Activated CD8-positive, alpha-beta memory T cell treated with anti-CD3 and anti-CD28 coated beads, Interleukin-2, amount 50 U/mL, for 24 hours (primary cell): Measurements from ENCODE around the gene ACOX2.
A peak's percentile ranks its signal among the peaks of the same experiment; 100 is the strongest.

Source experiments
- DNase-seq: peaks from one replicate; pipeline ENCODE4 v3.0.0-alpha.2; 2020; ENCODE audit errors: extremely low read depth

The ACOX2 gene

DNA sequence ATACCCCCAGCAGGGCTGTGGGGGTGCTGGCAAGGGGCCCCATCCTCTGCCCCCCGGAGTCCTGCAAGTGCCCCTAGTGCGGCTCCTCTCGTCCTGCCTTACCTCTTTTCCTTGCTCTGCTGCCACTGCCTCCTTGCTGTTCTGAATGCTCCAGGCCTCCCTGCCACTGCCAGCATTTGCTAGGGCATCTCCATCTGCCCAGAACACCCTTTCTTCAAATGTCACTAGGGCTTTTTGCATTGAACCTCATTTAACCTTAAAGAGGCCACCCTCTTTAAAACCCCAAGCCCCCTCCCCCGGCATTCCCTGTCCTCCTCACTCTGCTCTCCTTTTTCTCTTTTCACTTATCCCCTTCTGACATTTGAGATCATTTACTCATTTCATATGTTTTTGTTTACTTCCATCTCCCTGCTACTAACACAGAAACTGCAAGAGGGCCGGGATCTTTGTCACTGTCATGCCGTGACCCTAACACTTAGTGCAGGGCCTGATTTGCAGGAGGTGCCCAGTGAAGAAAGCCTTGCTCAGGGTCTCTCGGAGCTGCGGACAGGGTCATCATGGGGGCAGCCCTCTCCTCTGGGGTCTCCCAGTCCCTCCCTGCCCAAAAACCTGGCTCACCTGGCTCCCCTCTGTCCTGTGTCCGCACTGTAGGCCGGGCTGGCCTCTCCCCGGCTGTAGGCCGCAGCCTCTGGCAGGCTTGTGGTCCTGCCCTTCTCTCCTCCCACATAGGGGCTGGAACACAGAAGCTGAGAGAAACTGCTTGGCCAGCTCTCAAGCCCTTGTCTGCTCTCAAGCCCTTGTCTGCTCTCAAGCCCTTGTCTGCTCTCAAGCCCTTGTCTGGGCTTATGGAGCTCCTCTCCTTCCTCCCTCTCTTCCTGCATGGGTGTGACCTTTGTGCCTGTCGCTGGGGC lies at the start of gene ACOX2:
Gene ACOX2, minus strand, starts transcription at position 690 of the 911 bp plus-strand sequence. CDS start 2,084 bp downstream, outside the sequence.
- DNase-seq, result no peak

DNA sequence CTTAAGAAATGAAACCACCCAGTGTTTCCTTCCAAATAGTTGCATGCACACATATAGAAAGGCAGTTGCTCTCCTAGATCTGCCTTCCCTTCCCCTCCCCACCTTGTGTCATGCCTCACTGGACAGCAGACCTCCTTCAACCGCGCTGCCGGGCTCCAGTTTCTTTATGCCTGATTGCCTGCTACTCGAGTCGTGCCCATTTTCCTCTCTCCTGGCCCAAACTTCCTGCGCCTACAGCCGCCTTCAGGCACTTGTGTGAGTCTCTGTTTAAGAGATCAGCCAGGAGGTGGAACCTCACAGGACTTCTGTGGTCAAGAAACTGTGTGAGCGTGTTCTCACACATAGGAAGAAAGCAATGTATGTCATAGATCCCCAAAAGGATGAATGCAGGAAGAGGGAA lies 49.0 kb upstream of the ACOX2 start:
- no peak for DNase-seq

DNA sequence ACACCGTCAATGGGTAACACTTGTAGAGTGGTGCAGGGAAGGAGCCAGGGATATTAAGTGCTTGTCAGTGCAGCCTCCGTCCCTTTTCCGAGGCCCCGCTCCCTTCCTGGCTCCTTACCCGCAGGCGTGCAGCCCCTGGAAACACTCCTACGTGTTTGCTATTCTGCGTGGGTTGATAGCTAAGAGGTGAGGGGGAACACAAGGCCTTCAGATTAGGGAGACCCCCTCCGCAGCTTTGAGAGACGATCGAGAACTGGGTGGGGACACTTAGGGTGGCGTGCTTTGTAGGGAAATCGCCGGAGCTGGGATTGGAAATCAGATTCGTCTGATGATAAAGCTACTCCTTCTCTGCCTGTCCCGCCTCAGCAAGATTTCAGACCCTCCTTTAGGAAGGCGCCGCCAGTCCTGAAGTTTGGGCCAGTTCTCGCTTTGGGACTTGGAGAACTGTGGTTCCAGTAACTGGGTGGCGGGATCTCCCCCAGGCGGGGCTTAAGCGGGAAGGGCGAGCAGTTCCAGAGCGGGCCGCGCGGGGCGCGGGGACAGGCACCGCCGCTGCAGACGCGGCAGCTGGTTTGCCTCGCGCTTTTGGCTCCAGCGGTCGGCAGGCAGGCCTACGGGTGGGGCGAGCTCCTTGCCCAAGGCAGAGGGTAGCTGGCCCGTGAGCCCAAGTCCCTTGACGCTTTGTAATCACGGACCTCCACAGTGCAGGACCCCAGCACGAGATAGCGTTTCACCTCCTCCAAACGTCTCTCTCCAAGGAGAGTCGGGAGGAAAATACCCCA lies 48.2 kb upstream of the ACOX2 start:
- DNase-seq, result peak; percentile 8

DNA sequence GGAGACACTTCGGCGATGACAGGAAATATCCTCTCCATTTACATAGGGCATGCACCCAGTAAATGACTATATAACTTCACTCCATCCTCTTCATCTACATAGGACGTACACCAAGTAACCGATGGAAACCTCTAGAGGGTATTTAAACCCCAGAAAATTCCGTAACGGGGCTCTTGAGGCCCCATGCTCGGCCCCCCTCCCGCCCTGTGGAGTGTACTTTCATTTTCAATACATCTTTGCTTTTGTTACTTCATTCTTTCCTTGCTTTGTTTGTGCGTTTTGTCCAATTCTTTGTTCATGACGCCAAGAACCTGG lies 47.7 kb upstream of the ACOX2 start:
- no peak for DNase-seq

DNA sequence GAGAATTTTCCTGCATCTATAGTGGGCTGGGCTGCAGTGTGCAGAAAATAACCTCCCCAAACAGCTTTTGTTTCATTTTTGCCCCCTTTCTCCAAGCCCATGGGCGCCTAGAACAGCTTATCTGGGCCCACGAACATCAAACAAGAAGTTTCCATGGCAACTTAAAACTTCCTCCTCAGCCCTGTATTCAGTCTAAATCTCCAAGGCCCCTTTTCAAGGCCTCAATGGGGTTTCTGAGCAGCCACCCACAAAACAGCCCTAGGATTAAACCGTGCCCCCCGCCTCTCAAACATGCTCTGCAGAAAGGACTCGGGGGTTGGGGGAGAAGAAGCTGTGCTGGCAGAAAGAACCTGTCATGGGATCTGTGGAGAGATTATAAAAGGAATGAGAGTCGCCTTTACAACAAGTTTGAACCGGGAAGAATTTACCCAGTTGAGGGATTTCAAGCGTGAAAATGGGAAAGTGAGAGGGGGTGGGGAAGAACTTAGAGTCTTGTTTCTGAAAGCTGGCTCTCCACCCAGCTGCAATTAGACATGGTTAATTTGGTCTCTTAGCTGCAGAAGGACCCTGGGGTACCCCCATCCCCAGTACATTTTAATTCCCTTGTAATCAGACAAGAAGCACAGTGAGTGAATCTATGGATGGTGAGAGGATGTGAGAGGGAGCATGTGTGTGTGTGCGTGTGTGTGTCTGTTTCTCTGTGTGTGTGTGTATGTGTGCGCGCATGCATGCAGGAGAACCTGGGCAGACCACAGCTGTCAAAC lies 44.5 kb upstream of the ACOX2 start:
- no peak for DNase-seq

DNA sequence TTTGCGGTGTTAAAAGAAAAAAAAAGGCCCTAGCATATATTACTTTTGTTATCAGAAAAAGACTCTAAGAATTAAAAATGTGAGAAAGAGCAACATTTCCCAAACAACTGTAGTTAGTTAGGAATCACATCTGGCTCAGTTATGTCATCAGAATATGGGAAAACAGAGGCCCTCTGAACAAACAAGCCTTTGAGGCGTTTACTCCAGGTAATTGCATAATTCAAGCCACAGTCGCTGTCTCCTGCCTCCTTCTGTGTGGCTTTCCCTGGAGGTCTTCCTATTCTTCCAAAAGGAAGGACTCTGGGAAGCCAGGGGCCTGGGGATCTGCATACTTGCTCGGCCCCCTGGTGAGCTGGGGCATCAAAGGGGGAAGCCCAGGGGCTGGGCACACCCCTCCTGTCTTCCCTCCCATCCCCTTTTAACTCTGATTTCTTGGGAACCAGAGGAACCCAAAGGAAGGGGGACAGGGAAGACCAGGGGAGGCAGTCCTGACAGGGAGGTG lies 43.9 kb upstream of the ACOX2 start:
- DNase-seq, result no peak

DNA sequence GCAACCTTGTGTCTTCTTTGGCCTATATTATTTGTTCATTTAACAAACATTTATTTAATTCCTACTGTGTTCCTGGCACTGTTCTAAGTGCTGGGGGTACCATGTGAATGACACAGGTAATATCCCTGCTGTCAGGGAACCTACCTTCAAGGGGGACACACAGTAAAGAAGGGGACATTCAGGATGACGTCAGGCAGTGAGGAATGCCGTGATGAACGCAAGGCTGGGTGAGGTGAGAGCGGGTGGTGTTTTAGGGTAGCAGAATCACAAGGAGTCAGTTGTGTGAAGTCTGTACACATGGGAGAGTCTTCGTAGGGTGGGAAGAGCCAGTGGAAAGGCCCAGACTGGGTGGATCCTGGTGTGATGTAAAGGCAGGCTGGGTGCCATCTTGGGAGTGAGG lies 41.9 kb upstream of the ACOX2 start:
- no peak for DNase-seq

DNA sequence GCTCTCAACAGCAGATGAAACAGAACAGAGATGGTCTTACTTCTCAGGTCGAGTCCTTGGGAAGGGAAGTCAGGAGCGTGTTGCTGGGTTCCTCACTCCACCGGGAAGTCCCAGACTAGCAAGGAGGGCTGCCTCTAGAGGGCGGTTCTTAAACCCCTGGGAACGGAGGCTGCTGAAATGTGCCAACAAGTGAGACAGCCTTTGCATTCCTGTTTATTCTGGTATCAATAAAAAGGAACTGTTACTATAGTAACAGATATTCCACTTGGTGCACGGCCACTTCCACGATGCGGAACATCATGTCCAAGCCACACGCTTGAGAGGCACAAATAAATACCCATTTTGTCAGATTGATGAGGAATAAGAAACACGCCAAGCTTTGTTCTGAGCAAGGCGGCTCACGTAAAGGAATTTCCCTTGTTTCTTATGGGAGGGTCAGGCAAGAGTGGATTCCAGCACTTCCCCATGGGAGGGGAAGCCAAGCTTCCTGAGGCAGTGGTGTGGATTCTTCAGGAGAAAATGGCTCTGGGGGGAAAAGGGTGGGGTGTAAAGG lies 40.4 kb upstream of the ACOX2 start, which contains the start of gene FAM107A:
Gene FAM107A, minus strand, starts transcription at position 123 of the 553 bp plus-strand sequence. CDS start 7,531 bp downstream, outside the sequence.
- DNase-seq, result no peak

DNA sequence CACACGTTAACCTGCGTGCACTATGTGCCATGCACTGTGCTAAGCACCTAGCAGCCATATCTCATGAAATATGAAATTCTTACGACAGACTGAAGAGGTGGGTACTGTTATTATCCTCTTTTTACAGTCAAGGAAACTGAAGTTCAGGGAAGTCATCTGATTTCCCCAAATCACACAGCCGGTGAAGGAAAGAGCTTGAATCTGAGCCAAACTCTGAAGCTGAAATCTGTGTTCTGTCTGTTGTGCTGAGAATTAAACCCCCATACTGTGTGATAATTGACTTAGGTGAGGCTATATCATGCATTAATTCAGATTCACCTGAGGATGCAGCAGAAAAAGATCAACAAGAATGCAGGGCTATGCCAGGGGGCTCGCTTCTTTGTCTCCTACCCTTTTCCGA lies 39.7 kb upstream of the ACOX2 start:
- DNase-seq, result no peak

DNA sequence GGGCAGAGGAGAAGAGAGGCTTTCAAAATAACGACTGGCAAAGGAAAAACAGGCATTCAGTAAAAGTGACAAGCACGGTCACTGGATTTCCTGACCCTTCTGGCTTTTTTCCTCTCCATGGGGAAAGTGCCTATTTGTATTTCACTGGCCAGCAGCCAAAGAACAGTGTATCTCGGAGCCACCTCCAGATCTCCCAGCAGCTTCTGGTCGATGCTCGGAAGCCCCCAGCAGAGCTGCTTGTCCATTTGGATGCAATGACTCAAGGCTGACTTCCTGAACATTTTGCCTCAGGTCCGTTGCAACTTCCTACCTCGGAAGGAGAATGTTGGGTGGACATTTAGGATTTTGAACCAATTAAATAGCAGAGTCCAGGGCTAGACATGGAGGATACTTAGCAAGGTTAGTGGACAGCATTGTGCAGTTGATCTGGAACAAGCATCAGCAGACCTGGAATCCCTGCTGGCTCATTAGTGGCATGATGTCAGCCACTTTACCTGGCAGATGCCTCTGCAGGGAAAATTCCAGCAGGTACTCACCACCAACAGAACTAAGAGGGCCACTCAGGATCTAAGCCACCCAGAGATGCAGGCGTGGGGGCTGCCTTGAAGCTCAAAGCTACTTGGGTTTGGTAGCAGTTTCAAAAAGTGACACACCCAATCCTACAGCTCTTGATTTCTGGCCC lies 39.1 kb upstream of the ACOX2 start:
- no peak for DNase-seq

DNA sequence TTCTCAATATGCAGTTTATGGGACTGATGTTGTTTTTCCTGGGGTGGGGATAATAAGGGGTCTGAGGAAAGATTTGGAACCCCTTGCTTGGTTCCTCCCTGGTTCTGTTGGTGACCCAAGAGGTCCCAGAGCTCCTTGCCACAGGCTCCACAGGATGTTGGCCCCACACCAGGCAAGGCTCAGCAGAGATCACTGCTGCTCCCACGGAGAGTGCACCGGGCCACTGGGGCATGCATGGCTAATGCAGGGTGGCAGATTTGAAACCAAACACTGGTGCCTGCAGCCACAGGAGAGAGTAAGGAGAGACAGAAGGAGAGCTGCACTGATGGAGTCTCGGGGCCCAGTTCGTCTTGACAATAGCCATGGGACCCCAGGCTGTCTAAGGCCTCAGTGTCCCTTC lies 37.7 kb upstream of the ACOX2 start:
- no peak for DNase-seq

DNA sequence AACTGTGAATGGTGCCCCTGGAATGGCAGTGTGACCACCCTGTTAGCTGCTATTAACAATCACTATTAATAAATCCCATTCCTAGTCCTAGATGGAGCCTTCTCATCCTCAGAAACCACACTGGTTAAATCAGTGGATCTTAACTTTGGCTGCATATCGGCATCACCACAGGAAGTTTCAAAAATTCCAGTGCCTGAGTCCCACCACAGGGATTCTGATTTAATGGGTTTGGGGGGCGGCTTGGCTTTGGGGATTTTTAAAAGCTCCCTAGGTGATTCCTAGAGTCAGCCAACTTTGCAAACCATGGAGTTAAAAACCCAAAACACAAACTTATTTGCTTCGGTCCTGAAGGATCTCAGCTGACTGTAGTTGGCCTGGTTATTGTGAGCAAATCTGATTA lies 37.1 kb upstream of the ACOX2 start:
- DNase-seq, result no peak

DNA sequence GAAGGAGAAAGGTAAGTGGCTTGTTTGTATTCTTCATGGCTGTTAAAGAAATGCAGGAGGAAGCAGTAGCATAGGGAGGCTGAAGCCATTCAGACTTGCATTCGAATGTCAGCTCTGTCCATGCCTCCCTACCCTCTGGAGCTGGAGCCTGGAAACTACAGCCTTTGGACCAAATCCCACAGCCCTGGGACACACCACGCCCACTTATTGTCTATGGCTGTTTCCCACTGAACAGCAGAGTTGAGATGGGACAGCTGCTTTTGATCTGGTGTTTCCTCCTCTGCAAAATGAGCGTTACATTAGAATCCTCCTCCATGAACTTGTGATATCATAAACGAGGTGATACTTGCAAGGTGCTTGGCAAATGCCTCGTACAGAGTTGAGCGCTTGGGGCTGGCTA lies 36.6 kb upstream of the ACOX2 start:
- no peak for DNase-seq

DNA sequence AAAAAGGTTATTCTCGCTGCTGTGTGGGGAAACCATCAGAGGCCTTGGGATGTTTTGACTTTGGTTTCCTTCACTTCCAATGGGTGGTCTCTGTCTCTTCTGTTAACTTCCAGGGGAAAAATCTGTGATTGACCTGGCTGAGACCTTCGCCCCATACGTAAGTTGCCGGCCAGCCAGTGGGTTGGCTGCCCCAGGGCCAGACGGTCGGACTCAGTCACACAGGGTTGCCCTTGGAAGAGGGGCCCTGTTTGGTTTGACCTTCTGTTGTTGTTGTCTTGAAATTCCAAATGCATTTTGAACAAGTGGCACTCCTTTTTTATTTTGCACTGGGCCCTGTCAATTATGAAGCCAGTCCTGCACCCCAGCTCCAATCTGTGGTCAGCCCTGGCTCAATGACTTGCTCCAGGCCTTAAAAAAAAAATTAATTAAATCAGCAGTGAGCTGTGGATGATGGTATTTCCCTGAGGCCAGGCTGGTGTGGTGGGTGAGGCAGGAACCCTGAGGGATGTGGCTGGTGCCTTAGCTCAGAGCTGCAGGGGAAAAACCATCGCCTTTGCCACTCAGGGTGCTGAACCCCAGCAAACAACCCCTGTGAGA lies 35.7 kb upstream of the ACOX2 start:
- DNase-seq, result no peak

DNA sequence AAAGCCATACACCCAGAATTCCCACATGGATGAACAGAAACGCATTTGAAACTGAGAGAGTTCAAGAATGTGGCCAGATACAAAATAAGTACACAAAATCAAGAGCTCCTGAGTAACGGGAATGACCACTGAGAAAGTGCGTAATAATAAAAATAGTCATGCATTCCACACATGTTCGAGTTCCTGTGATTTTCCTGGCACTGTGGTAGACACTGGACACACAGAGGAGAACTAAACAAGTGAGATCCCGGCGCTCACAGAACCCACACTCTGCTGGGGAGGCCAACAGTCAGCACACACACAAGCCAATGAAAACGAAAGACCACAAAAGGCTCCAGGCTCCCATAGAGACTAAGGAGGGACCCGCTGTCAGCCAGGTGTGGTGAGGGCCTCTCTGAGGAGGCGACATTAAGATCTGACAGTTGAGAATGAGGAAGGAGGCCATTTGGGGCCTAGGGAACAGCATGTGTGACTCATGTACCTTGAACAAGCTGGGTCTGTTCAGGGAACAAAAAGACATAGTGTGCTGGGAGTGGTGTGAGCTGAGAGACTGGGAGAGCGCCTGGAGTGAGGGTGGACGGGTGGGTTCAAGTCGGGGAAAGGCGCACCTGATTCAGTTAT lies 35.1 kb upstream of the ACOX2 start:
- no peak for DNase-seq

DNA sequence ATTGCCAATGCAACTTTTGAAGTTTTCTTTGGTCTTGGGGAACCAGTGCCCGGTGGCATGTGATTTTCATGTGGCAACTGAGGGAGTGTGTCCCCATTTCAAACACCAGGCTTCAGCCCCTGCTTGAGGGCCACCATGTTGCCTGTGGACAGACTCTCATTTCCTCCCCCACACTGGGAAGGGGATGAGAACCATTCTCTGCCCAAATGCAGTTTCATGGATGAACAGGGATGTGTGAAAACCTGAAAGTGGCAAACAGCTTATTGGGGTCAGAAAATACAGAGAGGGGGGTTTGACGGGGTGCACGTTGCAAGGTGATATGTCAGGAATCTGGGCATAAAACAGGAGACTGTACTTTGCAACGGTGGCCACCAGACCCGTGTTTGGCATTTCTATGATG lies 33.9 kb upstream of the ACOX2 start:
- DNase-seq, result no peak

DNA sequence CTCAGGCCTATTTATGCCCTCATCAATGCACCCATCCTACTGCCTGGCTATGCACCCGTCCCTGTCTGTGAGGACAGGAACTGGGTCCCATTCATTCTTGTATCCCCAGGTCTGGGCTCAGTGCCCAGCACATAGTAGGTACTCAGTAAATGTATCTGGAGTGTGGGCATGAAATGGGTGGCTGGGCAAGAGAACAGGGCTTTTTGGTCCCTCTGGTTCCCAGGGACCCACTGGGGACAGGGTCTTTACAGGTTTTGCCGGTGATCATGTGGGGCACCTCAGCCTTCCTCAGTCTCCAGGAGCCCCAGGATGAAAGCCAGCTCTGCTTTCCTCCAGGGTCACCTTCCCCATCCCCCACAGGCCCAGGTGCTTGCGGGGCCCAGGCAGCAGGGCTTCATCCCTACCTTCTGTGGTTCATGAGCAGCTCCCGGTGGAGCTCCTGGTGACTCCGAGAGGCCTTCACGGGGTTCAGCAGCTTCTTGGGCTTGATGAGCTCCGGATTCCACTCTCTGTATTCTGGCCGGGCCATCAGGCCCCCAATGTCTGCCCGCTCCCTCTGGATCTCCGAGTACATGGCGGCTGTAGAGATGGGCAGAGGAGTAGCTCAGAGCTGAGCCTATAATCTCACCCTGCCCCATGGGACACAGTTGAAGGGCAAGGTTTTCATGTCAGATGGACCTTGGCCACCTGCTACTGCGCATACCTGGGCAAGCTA lies 32.5 kb upstream of the ACOX2 start:
- DNase-seq, result no peak

DNA sequence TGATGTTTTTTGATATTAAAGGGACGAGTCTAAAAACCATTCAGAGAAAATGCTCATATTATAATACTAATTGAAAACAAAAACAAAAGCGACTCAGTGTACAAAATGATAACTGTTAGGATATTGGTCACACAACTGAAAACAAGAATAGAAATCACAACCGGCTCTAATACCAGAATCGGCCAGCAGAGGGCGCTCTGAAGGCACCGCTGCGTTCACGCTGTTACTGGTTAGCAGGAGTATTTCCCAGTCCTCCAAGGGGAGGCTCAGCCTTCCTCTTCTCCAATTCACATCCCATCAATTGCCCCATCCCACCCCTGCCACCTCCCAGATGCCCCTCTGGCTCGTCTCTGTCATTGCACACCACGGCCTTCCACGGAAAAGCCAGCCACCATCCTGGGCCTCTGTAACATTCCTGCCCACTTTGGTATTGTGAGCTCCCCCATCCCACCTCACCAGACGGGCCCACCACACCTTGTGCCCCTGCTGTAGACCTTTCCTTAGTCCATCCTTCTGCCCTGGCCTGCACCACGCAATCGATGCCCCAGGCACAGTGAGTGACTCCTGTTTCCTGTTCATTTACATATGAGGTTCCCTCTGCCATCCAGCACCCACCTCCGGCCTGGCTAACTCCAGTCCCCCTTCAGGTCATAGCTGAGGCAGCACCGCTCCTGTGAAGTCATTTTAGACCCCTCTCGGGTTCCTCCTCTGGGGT lies 31.7 kb upstream of the ACOX2 start:
- peak; percentile 52 for DNase-seq

DNA sequence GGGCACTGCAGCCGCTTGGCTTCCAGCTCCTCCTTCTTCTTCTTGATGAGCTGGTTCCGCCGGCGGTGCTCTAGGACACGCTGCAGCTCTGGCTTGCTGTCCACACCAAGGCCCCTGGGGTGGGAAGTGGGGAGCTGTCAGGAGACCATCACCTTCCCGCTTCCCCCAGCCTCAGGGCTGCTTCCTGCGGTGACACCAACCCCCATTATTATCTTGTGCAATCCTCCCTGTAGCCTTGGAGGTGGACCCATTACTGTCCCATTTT lies 30.2 kb upstream of the ACOX2 start:
- no peak for DNase-seq
